ENCODE measurements around the gene NUDT8.
"Not testable (repeated sequence)": the region's sequence is repeated elsewhere in the genome, so short reads cannot be mapped to it uniquely, and the experiment has no call there.

DNA sequence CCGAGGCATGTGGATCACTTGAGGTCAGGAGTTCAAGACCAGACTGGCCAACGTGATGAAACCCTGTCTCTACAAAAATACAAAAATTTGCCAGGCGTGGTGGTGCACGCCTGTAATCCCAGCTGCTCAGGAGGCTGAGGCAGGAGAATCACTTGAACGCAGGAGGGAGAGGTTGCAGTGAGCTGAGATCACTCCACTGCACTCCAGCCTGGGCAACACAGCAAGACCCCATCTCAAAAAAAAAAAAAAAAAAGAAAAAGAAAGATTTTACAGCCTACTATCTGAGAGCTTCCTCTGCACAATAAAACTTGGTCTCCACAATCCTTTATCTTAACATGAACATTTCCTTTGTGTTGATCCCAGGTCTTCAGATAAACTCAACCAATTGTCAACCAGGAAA, 31.0 kb upstream of the NUDT8 start:
- TF ChIP-seq, protein P1, sequence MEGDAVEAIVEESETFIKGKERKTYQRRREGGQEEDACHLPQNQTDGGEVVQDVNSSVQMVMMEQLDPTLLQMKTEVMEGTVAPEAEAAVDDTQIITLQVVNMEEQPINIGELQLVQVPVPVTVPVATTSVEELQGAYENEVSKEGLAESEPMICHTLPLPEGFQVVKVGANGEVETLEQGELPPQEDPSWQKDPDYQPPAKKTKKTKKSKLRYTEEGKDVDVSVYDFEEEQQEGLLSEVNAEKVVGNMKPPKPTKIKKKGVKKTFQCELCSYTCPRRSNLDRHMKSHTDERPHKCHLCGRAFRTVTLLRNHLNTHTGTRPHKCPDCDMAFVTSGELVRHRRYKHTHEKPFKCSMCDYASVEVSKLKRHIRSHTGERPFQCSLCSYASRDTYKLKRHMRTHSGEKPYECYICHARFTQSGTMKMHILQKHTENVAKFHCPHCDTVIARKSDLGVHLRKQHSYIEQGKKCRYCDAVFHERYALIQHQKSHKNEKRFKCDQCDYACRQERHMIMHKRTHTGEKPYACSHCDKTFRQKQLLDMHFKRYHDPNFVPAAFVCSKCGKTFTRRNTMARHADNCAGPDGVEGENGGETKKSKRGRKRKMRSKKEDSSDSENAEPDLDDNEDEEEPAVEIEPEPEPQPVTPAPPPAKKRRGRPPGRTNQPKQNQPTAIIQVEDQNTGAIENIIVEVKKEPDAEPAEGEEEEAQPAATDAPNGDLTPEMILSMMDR (IDR thresholded peaks at IDR 0.05), result not testable (repeated sequence)
- TF ChIP-seq EP300 (IDR thresholded peaks at IDR 0.05), result not testable (repeated sequence)
